Measurements from ENCODE around the gene RPL7L1. TPM values are rescaled to one million over a fixed set of nuclear protein-coding genes. Genes with fewer than 3 reads are reported as not detected.
A peak's percentile ranks its signal among the peaks of the same experiment; 100 is the strongest.

RPL7L1 gene
- total and polyA plus RNA-seq, 9 donors, result 48.6 to 97.8 (median 68.1) TPM

DNA sequence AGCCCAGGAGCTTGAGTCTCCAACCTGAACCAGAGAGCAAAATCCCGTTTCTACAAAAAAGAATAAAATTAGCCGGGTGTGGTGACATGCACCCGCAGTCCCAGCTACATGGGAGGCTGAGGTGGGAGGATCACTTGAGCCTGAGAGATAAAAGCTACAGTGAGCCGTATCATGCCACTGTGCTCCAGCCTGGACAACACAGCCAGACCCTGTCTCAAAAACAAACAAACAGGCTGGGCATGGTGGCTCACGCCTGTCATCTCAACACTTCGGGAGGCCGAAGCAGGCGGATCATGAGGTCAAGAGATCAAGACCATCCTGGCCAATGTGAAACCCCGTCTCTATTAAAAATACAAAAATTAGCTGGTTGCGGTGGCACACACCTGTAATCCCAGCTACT, 25.1 kb downstream of the RPL7L1 start:
- DNase-seq, result no peak
- intact Hi-C loops (cut with DNase I), result loop anchor here (5.0 to 10.0 kb wide), 3 partner anchors 110 to 240 kb away; partner anchors contain the start of genes KLHDC3 (in 2 of the 4) and MEA1 (in 2 of the 4)
- no peak for TF ChIP-seq EP300 (IDR thresholded peaks at IDR 0.05)
- TF ChIP-seq CTCF (IDR thresholded peaks at IDR 0.05), result no peak
- TF ChIP-seq POLR2A (IDR thresholded peaks at IDR 0.05), result no peak
- Histone ChIP-seq H3K27me3 (no peaks in the 10 kb centered on the region), H3K36me3 (no peaks in the 10 kb centered on the region), H3K9me3 (no peaks in the 10 kb centered on the region), H3K4me3 (no peak overlapping the region), H3K27ac (no peak overlapping the region), H3K4me1 (ENCODE audit: insufficient read depth) (peaks cover 8% of the 10 kb centered on the region)
- WGBS, 3 donors, result 92 to 96% (median 95%) methylated on average over 10 of the region's 10 CpGs

- no peak overlapping the region for H3K4me3 ChIP-seq
- no peaks in the 10 kb centered on the region for H3K36me3 ChIP-seq
- DNase-seq, result peak; percentile 72 to 89 (median 81)
- intact Hi-C loops (cut with DNase I), result loop anchor here in 3 of 4 donors (10.0 kb wide), 2 partner anchors 107 to 237 kb away; partner anchors contain the start of genes KLHDC3 (in 2 of the 3) and MEA1 (in 2 of the 3)
- no peak for TF ChIP-seq CTCF (IDR thresholded peaks at IDR 0.05)
- TF ChIP-seq EP300 (IDR thresholded peaks at IDR 0.05), result no peak
- no peak for TF ChIP-seq POLR2A (IDR thresholded peaks at IDR 0.05)
- no peaks in the 10 kb centered on the region for H3K27me3 ChIP-seq
- H3K4me1 ChIP-seq (ENCODE audit: insufficient read depth), result peaks cover 11% of the 10 kb centered on the region
- no peak overlapping the region for H3K27ac ChIP-seq
- H3K9me3 ChIP-seq, result no peaks in the 10 kb centered on the region
- WGBS, 3 donors, result 3 to 4% (median 4%) methylated on average over 5 of the region's 5 CpGs
Measured at GRCh38 chr6:42907336-42907735, 27.9 kb downstream of the RPL7L1 start.

- DNase-seq, result no peak
- 90 to 92% (median 90%) methylated on average over 10 of the region's 10 CpGs for WGBS, 3 donors
- H3K27me3 ChIP-seq, result no peaks in the 10 kb centered on the region
- no peak overlapping the region for H3K4me3 ChIP-seq
- no peaks in the 10 kb centered on the region for H3K9me3 ChIP-seq
- intact Hi-C loops (cut with DNase I), result loop anchor here in 3 of 4 donors (10.0 kb wide), 3 partner anchors 55 to 235 kb away; partner anchors contain the start of genes KLHDC3 (in 2 of the 3), MEA1 (in 2 of the 3) and GNMT (in 1 of the 3)
- no peaks in the 10 kb centered on the region for H3K36me3 ChIP-seq
- H3K27ac ChIP-seq, result no peak overlapping the region
- TF ChIP-seq CTCF (IDR thresholded peaks at IDR 0.05) (no peak), POLR2A (IDR thresholded peaks at IDR 0.05) (no peak), EP300 (IDR thresholded peaks at IDR 0.05) (no peak)
- H3K4me1 ChIP-seq (ENCODE audit: insufficient read depth), result peaks cover 11% of the 10 kb centered on the region
Measured at GRCh38 chr6:42909835-42910234, 30.4 kb downstream of the RPL7L1 start.

DNA sequence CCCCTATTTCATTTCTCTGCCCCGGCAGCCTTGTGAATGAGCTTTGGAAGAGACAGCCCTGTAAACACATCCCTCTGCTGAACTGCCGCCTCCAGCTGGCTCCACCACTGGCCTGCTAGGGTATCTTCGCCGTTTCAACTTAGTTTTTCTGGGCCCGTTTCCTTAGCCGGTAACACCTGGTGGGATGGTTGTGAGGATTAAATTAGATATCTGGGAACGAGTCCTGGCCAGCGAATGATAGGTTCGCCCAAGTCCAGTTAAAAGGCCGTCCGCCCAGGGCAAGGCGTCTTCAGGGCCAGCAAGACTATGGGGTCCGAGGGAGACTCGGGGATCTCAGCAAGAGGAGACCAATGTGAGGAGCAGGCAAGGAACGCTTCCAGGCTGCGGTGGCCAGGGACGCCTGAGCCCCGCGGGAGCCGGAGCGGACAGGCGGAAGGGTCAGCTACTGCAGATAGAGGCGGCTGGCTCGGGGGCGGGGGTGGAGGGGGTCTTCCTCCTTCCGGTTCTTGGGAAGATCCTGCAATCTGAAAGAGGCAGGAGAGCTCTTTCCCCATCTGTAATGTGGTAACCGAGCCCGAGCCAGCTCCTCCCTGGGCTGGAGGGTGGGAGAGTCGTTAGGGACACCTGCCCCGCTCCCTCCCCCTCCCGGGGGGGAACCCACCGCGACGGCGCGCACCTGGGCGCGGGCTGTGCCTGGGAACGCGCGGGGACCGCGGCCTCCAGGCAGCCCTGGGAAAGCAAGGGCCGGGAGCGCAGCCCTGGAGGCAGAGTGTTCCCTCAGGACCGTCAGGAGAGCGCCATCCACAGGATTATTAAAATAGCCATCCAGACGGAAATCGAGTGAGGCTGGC, 32.0 kb downstream of the RPL7L1 start:
- no peak for DNase-seq
- peaks cover 11% of the 10 kb centered on the region for H3K4me1 ChIP-seq (ENCODE audit: insufficient read depth)
- H3K27me3 ChIP-seq, result no peaks in the 10 kb centered on the region
- intact Hi-C loops (cut with DNase I), result loop anchor here in 1 of 4 donors (10.0 kb wide), 1 partner anchor 53 kb away; the partner anchor contains the start of gene GNMT
- H3K9me3 ChIP-seq, result no peaks in the 10 kb centered on the region
- WGBS, 3 donors, result 4 to 6% (median 5%) methylated on average over 45 to 49 of the region's 49 CpGs
- no peaks in the 10 kb centered on the region for H3K36me3 ChIP-seq
- TF ChIP-seq EP300 (IDR thresholded peaks at IDR 0.05) (no peak), POLR2A (IDR thresholded peaks at IDR 0.05) (no peak), CTCF (IDR thresholded peaks at IDR 0.05) (no peak)
- peak overlapping the region; percentile 19 for H3K4me3 ChIP-seq
- no peak overlapping the region for H3K27ac ChIP-seq
